NCI-H146 (cell line): Measurements from ENCODE around the gene KIAA1671.

Experiments
- DNase-seq: peaks from one replicate; lab custom pipeline; 2025; lab: John Stamatoyannopoulos, UW

The KIAA1671 gene

DNA sequence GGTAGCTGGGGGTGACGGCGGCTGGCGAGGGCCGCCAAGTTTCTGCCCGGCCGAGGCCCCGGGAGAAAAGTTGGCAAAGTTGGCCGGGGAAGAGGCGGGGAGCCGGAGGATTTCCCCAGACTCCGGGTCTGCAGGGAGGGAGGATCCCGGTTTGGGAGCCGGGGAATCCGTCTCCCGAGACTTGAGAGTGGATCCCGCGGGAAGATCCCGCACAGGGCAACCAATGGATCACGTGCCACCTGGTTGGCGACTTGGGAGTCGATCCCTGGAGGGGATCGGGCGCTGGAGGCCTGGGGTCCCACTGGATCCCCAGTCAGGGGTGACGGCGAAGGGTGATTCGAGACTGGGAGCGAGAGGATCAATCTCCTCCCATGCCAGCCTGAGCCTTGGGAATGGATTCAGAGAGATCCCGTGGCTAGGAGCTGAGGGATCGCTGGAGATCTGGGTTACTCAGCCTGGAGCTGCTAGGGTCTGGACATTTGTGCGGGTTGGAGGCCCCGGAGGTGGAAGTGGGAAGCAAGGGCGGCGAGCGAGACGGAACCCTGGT is 394 bp downstream of the KIAA1671 start:
- DNase-seq = peak; percentile 65

DNA sequence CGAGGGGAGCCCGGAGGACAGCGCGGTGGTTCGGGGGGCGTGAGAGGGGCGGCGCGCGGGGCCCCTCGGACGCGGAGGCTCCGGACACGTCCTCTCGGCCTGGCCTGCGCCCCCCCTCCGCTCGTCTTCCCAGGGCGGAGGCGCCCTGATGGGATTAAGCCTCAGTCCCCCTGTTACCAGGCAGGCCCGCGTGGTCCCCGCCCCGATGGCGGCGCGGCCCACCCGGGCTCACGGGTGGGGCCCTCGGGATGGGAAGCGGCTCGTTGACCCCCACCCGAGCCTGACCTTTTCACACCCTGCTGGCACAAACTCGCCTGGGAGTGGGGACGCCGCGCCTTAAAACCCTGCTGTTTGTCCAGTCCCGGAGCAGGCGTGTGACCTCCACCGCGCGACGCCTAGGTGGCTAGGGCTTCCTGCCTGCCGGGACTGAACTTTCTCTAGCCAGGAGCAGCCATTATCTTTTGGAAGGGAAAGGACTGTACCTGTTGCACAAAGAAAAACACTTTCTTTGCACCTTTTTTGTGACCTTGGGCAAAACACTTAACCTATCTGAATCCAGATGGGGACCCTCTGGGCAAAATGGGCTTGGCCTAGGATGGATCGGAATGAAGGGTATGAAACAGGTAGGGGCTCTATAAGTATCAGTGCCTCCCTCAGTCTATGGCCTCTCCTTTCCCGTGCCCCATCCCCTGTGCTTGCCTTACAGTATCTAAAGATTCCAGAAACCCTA is 1.0 kb downstream of the KIAA1671 start:
- DNase-seq = peak; percentile 22

- no peak for DNase-seq
Observed at GRCh38 chr22:24954114-24954463, 1.6 kb downstream of the KIAA1671 start.

GRCh38 chr22:24954856-24955255 is 2.3 kb downstream of the KIAA1671 start:
- no peak for DNase-seq

- DNase-seq = no peak
Observed at GRCh38 chr22:24957043-24957442, 4.5 kb downstream of the KIAA1671 start.

- DNase-seq = no peak
Observed at GRCh38 chr22:24961217-24961844, 8.8 kb downstream of the KIAA1671 start.

- DNase-seq = no peak
Observed at GRCh38 chr22:24962094-24962493, 9.6 kb downstream of the KIAA1671 start.

GRCh38 chr22:24962835-24963234 is 10.3 kb downstream of the KIAA1671 start:
- DNase-seq = no peak

DNA sequence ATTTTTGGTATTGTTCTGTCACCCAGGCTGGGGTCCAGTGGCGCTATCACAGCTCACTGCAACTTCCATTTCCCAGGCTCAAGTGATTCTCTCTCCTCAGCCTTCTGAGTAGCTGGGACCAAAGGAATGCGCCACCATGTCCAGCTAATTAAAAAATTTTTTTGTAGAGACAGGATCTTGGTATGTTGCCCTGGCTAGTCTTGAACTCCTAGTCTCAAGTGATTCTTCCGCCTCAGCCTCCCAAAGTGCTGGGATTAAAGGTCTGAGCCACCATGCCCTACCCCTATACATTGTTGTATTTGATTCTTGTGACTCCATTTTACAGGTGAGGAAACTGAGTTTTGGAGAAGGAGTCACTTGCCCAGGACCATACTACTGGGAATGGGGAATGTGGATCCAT is 11.9 kb downstream of the KIAA1671 start:
- no peak for DNase-seq

GRCh38 chr22:24965822-24966626 is 13.5 kb downstream of the KIAA1671 start:
- peak; percentile 5 for DNase-seq

GRCh38 chr22:24968066-24968561 is 15.6 kb downstream of the KIAA1671 start:
- DNase-seq = no peak

DNA sequence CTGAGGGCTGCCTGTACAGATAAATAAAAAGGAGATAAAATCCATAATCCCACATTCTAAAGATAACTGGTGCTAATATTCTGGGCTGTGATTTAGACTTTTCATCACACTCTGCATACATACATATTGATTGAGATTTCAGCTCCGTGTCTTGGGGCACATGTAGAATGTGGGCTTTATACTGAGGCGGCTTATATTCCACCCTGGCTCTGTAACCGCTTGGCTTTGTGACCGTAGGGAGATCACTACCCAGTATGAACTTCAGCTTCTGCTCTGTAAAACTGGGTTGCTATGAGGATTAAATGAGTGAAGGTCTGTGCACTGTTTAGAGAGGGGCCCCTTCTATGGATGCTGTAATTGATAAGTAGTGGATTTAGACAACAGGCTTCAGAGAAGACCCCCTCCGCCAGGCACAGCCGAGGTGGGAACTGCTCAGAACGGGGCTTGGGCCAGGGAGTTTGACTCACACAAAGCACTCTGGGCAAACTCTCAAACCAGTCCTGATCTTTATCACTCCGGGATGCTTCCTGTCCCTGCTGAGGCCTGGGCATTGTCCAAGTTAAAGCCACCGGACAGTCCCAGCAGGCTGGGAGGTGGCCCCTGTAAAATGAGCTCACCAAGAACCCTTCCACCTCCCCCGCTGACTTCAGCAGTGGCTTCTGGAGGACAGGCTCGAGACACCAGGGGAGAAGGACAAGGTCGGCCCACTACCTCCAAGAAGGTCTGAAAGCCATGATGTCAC is 17.2 kb downstream of the KIAA1671 start:
- no peak for DNase-seq

DNA sequence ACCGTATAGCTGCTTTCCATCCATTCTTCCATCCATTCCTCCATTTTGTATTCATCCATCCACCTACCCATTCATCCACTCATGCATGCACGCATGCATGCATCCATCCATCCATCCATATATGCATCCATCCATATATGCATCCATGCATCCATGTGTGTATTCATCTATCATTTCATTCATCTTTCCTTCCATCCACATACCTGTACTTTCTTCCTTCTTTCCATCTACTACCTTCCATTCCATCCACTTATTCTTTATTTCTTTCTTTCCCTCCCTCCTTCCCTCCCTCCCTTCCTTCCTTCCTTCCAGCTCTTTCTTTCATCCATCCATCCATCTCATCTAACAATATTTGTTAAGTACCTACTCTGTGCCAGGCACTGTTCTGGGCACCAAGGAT is 19.9 kb downstream of the KIAA1671 start:
- no peak for DNase-seq

- no peak for DNase-seq
Observed at GRCh38 chr22:24973872-24974271, 21.4 kb downstream of the KIAA1671 start.

- no peak for DNase-seq
Observed at GRCh38 chr22:24975125-24975640, 22.7 kb downstream of the KIAA1671 start.

GRCh38 chr22:24975813-24976341 is 23.4 kb downstream of the KIAA1671 start:
- DNase-seq = no peak

GRCh38 chr22:24976442-24977218 is 24.1 kb downstream of the KIAA1671 start:
- no peak for DNase-seq

DNA sequence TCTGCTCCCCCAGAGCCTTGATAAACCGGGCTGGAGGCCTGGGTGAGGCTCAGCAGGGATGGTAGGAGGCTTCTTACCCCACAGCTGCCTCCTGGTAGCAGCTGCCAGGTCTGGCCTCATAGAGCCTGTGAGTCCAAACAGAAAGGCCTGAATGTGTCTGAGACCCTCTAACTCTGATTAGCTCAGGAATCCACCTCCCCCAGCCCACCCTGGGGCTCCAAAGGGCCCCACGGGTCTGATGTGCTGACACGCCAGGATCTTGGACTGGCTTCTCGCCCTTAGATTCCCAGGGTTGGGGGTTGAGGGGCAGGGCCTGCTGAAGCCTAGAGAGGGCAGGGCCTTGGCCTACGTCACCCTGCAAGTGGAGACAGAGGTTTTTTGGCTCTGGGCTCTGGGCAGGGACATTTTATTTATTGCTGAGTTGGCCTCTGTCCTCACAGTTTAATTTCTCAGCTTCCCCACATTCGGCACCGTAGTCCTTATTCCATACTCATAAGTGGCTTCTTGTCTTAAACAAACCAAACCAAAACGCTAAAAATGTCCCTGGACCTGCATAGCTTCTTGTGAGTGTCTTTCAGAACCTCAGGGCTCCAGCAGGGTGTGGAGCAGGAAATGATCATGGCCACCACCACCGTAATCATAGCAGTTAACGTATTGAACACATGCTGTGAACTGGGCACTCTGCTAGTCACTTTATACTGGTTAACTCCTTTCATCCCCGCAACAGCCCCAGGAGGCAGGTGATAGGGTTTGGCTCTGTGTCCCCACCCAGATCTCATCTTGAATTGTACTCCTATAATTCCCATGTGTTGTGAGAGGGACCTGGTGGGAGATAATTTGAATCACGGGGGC is 25.1 kb downstream of the KIAA1671 start:
- peak; percentile 2 for DNase-seq

DNA sequence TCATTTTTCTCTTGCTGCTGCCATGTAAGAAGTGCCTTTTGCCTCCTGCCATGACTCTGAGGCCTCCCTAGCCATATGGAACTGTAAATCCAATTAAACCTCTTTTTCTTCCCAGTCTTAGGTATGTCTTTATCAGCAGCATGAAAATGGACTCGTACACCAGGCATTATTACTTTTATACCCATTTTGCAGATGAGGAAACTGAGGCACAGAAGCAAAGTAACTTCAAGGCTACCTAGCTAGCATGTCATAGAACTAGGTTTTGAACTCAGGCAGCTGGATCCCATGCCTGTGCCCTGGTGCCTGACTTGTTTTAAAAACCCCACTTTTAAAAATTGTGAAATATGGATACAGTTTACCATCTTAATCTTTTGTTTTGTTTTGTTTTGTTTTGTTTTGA is 25.8 kb downstream of the KIAA1671 start:
- DNase-seq = no peak

- no peak for DNase-seq
Observed at GRCh38 chr22:24981066-24981465, 28.6 kb downstream of the KIAA1671 start.
